ENCODE data around the gene DPP3.

DNA sequence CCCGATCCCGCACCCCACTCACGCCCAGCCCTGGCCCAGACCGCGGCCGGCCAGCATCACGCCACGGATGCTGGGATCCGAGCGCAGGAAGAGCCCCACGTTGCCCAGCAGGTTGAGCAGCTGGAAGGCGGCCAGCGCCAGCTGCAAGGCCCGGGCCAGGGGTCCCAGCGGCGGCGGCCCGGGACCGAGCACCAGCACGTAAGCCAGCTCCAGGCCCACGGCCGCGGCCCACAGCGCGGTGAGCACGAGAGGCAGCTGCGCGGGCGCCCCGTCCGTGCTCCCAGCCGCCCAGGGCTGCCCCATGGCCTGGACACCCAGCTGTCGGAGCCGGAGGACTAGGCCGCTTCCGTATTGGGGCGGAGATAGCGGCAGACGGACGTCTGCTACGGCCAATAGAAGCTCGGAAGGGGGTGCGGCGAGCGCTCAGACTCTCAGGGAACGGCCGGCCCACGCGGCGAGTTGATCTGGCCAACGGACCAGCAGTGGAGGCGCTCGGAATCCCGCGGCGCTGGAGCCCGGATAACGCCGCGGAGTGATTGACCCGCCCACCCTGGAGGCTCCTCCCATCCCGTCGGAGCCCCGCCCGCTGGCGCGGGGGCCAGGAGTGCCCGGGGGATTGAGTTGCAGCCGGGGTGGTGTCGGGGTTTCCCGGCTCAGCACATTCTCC lies 65.6 kb downstream of the DPP3 start, which contains the start of gene ZDHHC24:
- TF ChIP-seq EZH2 (IDR thresholded peaks at IDR 0.05; ENCODE audit: borderline replicate concordance, insufficient read depth, low read depth, low read length, poor library complexity, severe bottlenecking), result no peak
- TF ChIP-seq, protein P1, sequence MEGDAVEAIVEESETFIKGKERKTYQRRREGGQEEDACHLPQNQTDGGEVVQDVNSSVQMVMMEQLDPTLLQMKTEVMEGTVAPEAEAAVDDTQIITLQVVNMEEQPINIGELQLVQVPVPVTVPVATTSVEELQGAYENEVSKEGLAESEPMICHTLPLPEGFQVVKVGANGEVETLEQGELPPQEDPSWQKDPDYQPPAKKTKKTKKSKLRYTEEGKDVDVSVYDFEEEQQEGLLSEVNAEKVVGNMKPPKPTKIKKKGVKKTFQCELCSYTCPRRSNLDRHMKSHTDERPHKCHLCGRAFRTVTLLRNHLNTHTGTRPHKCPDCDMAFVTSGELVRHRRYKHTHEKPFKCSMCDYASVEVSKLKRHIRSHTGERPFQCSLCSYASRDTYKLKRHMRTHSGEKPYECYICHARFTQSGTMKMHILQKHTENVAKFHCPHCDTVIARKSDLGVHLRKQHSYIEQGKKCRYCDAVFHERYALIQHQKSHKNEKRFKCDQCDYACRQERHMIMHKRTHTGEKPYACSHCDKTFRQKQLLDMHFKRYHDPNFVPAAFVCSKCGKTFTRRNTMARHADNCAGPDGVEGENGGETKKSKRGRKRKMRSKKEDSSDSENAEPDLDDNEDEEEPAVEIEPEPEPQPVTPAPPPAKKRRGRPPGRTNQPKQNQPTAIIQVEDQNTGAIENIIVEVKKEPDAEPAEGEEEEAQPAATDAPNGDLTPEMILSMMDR (IDR thresholded peaks at IDR 0.05), result no peak

Data from B cell (primary cell).